ENCODE measurements around the gene CLCN1. TPM values are rescaled to one million over a fixed set of nuclear protein-coding genes. Genes with fewer than 3 reads are reported as not detected.

Gene CLCN1
- total RNA-seq, 1 experiment from 2014 or later: 0.13 TPM

- Histone ChIP-seq H3K14ac (ENCODE audit: insufficient read depth, low read length) (no peak overlapping the region), H3K9me3 (ENCODE audit: control insufficient read depth, low read depth, low read length) (no peaks in the 10 kb centered on the region), H2BK20ac (ENCODE audit: low read depth, low read length, poor library complexity, severe bottlenecking) (no peak overlapping the region), H4K20me1 (ENCODE audit: control insufficient read depth, insufficient read depth, insufficient read length) (no peaks in the 10 kb centered on the region), H3K27me3 (ENCODE audit: insufficient read depth, low read length) (no peaks in the 10 kb centered on the region), H2AFZ (ENCODE audit: low read length) (no peak overlapping the region), H2BK12ac (ENCODE audit: insufficient read length, low read depth, low read length) (no peak overlapping the region), H2BK5ac (ENCODE audit: insufficient read length, low read length) (no peak overlapping the region), H2BK120ac (ENCODE audit: low read depth, low read length, poor library complexity, severe bottlenecking) (no peak overlapping the region), H3K23me2 (ENCODE audit: insufficient read length, low read depth, low read length, poor library complexity, severe bottlenecking) (no peaks in the 10 kb centered on the region), H3K18ac (ENCODE audit: insufficient read length, low read depth, low read length) (no peak overlapping the region), H3K56ac (ENCODE audit: insufficient read length, low read depth, low read length) (no peak overlapping the region), H3K4me1 (ENCODE audit: insufficient read depth, low read length) (no peaks in the 10 kb centered on the region), H3K4me2 (ENCODE audit: insufficient read depth, insufficient read length, low read length) (no peak overlapping the region), H4K8ac (replicated peaks; ENCODE audit: insufficient read length, low read depth, low read length) (no peak overlapping the region), H3K27ac (ENCODE audit: insufficient read length, low read depth, low read length) (no peak overlapping the region), H3K79me2 (ENCODE audit: insufficient read depth, low read length) (no peaks in the 10 kb centered on the region), H3K4ac (ENCODE audit: low read depth, low read length) (no peak overlapping the region), H4K91ac (ENCODE audit: insufficient read length, low read depth, low read length) (no peak overlapping the region), H3K79me1 (ENCODE audit: insufficient read depth, low read depth, low read length, poor library complexity, severe bottlenecking) (no peaks in the 10 kb centered on the region), H4K5ac (ENCODE audit: insufficient read length, low read depth, low read length) (no peak overlapping the region), H2BK15ac (ENCODE audit: low read depth, low read length) (no peak overlapping the region), H2AK5ac (ENCODE audit: insufficient read length, low read length) (no peak overlapping the region), H3K9ac (ENCODE audit: extremely low read depth, insufficient read length, low read length) (no peak overlapping the region), H3K23ac (ENCODE audit: insufficient read length, low read depth, low read length) (no peak overlapping the region), H3T11ph (ENCODE audit: low read length) (no peak overlapping the region)
- Mint-ChIP-seq H3K27me3 (ENCODE audit: low read depth) (no peaks in the 10 kb centered on the region), H3K27ac (no peak overlapping the region), H3K4me1 (peaks cover 0 to 7% of the 10 kb centered on the region in 2 experiments; a peak in 2 of 4 replicates), H3K36me3 (ENCODE audit: insufficient read depth in 1 of 3, low read depth in 3 of 3) (no peaks in the 10 kb centered on the region), H3K4me3 (no peak overlapping the region), H3K9me3 (no peaks in the 10 kb centered on the region)
- WGBS (ENCODE audit: extremely low coverage, insufficient read length, low lambda C conversion rate): no CpG with 5 or more reads among the region's 8 CpGs
- TF ChIP-seq, protein P1, sequence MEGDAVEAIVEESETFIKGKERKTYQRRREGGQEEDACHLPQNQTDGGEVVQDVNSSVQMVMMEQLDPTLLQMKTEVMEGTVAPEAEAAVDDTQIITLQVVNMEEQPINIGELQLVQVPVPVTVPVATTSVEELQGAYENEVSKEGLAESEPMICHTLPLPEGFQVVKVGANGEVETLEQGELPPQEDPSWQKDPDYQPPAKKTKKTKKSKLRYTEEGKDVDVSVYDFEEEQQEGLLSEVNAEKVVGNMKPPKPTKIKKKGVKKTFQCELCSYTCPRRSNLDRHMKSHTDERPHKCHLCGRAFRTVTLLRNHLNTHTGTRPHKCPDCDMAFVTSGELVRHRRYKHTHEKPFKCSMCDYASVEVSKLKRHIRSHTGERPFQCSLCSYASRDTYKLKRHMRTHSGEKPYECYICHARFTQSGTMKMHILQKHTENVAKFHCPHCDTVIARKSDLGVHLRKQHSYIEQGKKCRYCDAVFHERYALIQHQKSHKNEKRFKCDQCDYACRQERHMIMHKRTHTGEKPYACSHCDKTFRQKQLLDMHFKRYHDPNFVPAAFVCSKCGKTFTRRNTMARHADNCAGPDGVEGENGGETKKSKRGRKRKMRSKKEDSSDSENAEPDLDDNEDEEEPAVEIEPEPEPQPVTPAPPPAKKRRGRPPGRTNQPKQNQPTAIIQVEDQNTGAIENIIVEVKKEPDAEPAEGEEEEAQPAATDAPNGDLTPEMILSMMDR (conservative IDR thresholded peaks at IDR 0.05): no peak
- DNase-seq: no peak
These were observed 15.4 kb downstream of the CLCN1 start for GRCh38 chr7:143331179-143331801.
